ENCODE results near the gene SLC45A2.
A peak's percentile ranks its signal among the peaks of the same experiment; 100 is the strongest.
"Not testable (repeated sequence)": the region's sequence is repeated elsewhere in the genome, so short reads cannot be mapped to it uniquely, and the experiment has no call there.

The SLC45A2 gene

DNA sequence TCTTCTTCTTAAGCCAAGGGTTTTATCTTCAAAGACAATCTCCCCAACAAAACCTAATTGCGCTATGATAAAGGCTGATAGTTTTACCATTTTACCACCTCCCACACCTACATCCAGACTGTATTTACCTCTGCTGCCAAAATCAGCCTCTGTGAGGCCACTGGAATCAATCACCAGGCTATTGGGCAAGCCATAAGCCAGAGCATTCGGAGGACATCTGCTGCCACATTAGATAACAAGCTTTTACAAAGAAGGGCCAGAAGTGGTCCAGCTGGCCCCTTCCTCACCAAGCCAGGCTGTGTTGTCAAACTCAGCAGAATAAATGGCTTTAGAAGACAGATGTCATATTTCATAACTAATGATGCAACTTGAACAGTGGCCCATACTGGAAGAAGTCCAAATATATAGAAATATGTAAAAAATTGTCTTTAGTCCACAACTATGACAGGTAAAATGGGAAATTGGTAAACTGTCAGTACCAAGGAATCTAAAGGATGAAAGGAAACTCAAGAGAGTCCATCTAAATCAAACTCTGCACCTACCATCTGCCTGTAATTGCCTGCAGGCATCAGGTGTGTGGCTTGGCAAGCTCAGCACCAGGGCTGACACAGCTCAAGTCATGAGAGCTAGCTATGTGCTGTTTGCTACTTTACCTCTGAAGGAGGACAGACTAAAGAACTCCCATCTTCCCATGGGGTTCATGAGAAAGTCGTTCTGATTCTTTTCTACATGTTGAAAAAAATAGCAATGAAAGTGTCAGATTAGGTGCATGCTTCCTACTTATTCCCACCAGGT, 16.1 kb downstream of the SLC45A2 start:
- no peak for DNase-seq

DNA sequence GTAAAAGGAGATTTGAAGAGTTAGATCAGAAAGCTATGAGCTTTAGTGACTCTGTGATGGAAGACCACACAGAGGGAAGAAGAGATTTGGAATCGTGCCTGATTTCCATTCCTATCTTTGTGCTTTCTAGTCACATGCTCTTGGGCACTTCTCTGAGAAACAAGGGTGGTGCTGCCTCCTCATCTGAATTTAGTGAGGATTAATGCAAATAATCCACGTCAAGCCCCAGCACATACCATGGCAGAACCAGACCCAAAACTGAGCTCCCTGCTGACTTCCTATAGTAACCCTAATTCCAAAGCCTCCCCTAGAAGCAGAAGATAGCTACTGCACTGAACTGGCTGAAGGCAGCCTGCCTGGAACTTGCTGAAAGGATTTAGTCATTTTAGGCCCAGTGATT, 17.7 kb downstream of the SLC45A2 start:
- DNase-seq: no peak

DNA sequence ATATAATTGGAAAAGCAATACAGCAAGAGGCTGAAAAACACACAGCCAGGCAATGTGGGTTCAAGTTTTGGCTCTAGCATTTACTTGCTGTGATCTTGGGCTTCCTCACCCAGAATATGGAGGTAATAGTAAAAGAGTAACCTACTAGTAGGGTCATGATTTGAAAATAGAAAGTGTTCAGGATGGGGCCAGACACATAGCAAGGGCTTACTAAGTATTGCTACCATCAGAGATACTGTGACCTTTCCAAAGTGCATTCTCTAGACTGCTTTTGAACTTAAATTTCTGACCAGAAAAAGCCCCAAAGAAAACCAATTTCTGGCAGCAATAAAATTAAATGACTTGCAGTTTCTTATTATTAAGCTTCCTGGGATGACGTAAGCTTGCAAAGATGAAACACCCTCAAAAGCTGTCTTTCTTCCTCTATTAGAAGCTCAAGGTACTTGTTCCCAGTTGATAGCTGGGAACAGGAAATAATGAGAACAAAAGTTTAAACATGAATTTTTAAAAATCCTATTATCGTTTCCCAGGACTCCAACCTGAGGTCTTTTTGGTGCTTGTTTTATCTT, 20.3 kb downstream of the SLC45A2 start:
- no peak for DNase-seq

DNA sequence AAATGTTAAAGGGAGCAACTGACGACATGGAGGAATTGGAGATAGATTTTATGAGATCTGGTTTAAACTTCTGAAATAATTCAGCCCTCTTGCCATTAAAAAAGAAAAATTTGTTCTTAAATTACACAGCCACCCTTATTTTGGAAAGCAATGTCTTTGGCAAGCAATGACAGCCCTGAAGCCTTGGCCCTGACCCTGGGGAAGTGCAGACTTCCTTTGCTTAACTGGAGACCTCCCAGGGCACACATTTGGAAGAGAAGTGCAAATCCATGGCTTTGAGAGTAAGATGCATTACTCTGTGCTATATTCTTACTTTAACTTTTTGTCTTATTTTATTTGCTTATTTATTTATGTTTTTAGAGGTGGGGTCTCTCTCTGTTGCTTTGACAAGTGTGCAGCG, 26.3 kb downstream of the SLC45A2 start:
- no peak for DNase-seq

DNA sequence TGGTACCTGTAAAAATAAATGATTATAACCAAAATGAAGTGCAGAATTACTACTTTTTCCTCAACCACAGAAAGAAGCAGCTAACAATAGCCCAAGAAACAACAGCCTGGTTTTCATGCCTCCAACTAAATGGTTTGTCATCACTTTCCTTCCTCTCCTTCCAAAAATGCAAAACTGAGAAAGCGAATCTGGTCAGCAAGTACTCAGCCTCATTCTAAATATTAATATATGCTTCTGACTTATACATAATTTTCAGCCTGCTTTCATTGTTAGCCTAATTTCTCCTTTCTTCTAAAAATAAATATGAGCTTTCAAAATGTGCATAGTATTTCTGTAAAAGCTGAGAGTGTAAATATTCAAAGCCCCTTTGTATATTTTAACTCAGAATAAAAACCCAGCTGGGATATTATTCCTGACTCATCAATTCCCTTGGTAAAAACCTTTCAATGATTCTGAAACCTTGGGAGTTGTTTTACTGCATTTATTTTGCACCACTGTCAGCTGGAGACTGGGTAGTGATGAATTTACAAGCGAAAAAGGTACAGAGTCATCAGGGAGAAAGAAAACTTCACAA, 26.8 kb downstream of the SLC45A2 start:
- no peak for DNase-seq

DNA sequence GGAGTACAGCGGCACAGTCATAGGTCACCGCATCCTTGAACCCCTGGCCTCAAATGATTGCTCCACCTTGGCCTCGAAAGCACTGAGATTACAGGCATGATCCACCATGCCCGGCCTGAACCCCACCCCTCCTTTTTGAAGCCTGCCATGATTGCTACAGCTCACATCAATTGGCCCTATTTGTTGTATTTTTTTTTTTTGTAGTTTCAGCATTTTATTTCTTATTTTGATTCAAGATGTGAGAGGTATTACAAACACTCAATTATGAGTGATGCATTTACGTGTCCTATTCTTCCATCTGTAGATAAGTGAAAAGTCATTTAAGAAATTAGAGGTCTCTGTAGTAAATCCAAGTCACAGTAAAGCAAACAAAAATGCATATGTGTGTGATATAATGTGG, 32.3 kb downstream of the SLC45A2 start:
- DNase-seq: not testable (repeated sequence)

DNA sequence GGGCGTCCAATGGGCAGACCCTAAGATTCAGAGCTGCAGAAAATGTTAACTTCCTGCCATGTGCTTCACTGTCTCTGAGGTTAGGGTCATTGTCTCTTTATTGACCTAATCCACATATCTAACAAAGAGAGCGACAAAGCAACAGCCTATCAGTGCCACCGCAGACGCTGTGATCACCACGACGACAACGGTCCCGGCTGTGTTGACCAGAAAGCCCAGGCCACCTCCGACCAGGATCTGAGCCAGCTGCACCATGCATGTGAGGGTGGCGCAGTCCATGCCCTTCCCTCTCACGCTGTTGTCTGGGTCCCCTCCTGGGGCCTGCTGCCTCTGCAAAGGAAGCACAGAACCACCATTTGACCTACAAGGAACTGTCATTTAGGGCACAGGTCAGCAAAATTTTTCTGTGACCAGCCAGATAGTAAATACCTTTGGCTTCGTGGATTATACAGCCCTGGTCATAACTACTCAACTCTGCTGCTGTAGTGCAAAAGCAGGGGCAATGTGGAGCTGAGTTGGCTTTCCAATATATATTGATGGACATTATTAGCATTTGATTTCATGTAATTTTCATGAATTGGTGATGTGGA, 39.9 kb downstream of the SLC45A2 start:
- DNase-seq: no peak

DNA sequence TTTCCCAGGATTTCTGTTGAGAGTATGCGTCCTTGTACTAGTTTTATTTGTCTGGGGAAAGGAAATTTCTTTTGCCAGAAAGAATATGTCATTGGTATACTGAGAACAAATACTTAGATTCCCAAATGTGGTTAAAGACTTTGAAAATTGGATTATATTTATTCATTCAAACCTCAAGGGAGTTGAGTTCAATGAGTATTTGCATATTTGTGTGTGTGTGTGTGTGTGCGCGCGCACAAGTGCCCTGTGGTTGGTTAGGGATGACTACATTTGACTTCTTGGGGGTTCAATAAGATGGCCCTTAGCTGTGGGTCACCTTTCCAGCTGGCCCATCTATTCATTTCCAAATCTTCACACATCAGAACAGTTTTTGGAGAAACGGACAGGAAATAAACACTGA, 43.4 kb downstream of the SLC45A2 start:
- no peak for DNase-seq

DNA sequence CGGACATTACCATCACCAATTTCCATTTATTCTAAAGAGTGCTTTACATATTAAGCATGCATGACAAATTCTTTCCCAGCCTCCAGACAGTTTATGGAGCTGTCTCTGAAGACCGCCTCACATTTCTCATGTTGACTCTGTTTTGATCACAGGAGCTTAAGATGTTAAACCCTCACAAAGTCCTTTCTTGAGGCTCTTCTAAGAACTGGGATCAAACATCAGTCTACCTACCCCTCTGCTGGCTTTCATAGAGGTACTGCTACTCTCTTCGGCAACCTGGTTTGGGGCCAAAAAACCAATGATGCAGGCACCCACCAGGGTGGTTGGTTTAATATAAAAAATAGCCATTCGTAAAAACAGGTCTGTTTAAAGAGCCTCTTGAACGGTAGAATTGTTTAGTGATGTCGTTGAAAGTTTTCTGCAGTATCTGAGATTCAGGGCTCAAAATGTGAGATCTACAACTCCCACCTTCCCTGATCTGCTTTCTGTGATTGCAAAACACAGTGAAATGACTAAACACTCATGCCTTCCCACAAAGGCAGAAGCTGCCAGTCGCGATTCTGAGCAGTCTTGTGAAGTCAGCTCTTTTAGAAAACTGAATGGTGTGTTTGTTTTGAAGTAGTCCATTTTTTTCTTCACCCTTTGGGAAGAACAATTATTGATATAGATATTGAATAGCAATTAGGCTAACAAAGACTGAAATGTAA, 44.8 kb downstream of the SLC45A2 start:
- DNase-seq: no peak

DNA sequence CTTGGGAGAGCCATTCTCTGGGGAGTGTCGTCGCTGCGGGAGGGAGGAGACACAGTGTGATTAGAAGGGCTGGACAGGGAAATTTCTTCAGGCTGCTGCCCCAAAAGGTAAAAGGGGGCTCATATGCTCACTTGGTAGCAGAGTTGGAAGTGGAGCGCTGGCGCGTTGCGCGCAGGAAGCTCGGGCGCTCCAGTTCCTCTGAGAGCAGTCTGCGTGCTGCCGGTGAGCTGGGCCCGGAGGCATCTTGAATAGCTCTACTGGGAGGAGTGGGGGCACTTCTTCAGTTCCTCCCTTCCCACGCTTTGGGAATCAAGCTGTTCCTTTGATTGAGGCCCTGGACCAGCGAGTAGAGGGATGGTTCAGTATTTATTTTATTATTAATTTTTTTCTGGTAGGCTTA, 45.6 kb downstream of the SLC45A2 start:
- DNase-seq: no peak

DNA sequence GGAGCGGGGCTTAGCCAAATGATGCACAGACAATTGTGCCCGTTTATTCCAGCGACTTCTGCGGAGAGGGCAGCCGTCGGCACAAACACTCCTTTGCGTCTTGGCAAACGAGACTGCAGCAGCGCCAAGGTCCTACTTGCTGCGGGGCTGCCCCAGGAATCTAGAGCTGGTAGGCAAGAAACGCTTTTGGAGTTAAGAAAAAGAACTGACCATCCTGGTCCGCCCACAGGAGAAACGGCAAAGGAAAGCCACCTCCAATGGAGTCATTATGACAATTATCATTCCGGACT, 46.0 kb downstream of the SLC45A2 start:
- no peak for DNase-seq

DNA sequence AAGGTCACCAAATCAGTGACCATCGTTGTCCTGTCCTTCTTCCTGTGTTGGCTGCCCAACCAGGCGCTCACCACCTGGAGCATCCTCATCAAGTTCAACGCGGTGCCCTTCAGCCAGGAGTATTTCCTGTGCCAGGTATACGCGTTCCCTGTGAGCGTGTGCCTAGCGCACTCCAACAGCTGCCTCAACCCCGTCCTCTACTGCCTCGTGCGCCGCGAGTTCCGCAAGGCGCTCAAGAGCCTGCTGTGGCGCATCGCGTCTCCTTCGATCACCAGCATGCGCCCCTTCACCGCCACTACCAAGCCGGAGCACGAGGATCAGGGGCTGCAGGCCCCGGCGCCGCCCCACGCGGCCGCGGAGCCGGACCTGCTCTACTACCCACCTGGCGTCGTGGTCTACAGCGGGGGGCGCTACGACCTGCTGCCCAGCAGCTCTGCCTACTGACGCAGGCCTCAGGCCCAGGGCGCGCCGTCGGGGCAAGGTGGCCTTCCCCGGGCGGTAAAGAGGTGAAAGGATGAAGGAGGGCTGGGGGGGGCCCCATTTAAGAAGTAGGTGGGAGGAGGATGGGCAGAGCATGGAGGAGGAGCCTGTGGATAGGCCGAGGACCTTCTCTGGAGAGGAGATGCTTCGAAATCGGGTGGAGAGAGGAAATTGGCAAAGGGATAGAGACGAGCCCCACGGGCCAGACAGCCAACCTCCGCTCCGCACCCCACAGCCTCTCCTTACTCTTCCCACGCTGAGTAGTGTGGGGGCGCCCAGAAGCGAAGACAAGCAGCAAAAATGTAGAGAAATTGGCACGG, 46.6 kb downstream of the SLC45A2 start:
- no peak for DNase-seq

DNA sequence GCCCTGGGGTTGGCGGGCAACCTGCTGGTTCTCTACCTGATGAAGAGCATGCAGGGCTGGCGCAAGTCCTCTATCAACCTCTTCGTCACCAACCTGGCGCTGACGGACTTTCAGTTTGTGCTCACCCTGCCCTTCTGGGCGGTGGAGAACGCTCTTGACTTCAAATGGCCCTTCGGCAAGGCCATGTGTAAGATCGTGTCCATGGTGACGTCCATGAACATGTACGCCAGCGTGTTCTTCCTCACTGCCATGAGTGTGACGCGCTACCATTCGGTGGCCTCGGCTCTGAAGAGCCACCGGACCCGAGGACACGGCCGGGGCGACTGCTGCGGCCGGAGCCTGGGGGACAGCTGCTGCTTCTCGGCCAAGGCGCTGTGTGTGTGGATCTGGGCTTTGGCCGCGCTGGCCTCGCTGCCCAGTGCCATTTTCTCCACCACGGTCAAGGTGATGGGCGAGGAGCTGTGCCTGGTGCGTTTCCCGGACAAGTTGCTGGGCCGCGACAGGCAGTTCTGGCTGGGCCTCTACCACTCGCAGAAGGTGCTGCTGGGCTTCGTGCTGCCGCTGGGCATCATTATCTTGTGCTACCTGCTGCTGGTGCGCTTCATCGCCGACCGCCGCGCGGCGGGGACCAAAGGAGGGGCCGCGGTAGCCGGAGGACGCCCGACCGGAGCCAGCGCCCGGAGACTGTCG, 47.3 kb downstream of the SLC45A2 start:
- DNase-seq: peak in 3 of 51 donors; percentile 0 to 3 (median 1)

DNA sequence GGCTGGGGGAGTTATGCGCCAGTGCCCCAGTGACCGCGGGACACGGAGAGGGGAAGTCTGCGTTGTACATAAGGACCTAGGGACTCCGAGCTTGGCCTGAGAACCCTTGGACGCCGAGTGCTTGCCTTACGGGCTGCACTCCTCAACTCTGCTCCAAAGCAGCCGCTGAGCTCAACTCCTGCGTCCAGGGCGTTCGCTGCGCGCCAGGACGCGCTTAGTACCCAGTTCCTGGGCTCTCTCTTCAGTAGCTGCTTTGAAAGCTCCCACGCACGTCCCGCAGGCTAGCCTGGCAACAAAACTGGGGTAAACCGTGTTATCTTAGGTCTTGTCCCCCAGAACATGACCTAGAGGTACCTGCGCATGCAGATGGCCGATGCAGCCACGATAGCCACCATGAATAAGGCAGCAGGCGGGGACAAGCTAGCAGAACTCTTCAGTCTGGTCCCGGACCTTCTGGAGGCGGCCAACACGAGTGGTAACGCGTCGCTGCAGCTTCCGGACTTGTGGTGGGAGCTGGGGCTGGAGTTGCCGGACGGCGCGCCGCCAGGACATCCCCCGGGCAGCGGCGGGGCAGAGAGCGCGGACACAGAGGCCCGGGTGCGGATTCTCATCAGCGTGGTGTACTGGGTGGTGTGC, 48.0 kb downstream of the SLC45A2 start, which contains the start of gene RXFP3:
RXFP3 (plus strand) TSS at position 6 of the 636 bp plus-strand sequence; CDS start at position 361, 355 bp downstream.
- DNase-seq: peak in 3 of 51 donors; percentile 1 to 17 (median 2)

DNA sequence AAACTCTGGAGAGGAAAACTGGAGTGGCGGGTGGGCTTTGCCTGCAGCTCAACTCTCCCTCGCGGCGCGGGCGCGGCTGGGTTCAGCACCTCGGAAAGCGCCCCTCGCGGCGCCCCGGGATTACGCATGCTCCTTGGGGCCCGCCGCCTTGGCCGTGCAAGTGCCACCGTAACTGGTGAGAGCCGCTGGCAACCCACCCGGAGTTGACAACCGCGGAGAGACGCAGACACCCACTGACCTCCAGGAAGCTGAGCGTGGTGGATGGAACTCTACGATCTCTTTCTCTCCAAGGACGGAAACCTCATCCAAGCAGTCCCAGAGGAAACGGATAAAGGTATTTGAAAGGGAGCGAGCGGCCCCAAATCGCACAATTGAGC, 48.5 kb downstream of the SLC45A2 start:
- peak in 37 of 51 donors; percentile 1 to 59 (median 20) for DNase-seq

DNA sequence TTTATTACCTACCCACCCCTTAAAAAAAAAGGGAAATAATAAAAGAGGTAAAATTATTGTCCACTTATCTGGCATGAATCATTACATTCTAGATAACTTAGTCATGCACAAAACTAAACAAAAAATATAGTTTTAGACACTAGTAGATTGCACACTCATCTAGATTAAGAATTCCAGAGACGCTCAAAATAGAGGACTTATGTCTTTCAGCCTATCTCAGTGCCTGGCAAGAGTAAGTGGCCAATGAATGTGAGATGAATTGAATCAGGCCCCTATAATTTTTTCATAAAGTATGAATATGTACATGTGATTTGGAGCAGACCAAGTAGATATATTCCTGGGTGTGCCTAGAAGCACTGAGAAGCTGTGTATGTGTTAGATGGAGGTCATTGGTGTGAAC, 50.3 kb downstream of the SLC45A2 start:
- no peak for DNase-seq

DNA sequence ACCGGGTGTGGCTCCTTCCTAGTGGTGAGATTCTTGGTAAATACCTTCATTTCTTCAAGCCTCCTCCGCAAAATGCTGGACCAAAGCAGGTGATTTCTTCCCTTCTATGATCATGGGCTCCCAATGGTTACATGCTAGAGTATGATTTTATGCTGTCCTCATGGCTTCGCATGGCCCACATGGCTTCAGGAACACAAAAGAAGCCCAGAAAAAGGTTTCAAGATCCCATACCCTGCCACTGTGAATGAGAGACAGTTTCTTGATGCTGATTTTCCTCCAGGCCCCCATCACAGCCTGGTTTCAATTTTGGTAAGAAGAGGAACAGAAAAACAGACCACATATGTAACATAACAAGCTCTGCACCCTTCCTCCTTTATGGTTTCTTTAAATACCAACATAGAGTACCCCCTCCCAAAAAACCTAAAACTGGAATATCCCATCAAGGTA, 50.7 kb downstream of the SLC45A2 start:
- no peak for DNase-seq

DNA sequence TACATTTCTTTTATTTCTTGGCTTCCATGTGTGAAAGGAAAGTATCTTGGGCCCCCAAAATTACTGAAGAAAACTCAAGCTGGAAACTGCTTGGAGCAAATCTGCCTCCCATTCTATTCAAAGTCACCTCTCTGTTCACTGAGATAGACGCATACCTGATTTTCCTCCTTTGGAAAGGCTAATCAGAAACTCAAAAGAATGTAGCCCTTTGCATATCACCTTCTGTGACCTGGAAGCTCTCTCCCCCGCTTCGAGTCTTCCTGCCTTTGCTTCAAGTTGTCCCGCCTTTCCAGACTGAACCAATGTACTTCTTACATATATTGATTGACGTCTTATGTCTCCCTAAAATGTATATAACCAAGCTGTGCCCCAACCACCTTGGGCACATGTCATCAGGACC, 53.4 kb downstream of the SLC45A2 start:
- no peak for DNase-seq

DNA sequence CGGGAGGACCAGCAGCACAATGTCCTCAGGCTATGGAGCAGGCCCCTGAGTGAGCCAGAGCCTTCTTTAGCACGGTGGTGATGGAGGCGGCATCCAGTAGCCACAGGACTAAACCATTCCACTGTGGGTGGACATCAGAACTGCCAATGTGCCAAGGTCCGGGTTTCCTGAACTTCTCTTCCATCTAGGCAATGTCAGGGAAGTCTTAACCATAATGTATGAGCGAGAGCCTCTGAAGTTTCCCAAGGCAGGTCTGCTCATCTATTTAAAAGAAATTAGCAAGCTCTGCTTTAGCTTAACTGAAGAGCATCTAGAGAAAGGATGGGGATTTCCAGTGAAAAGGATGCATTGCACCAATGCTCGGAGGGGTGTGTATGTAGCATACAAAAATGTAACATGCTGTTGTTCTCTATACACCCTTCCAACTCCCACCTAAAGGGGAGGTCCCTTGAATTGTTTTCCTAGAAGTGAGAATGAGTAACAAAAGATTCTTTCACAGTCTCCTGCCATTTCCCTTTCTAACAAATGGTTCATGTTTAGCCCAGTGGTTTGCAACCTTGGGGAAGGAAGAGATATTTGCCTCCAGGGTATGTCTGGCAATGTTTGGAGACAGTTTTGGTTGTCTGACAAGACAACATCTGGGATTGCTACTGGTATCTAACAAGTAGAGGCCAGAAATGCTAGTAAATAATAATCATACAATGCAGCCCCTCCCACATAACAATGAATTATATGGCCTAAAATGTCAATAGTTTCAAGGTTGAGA, 54.4 kb downstream of the SLC45A2 start:
- no peak for DNase-seq

Data from hypothalamus (tissue), 51 donors.